Spinal cord (tissue), 10 donors: Measurements from ENCODE around the gene ZDHHC11B. TPM values are rescaled to one million over a fixed set of nuclear protein-coding genes. Genes with fewer than 3 reads are reported as not detected.
"Not testable (repeated sequence)": the region's sequence is repeated elsewhere in the genome, so short reads cannot be mapped to it uniquely, and the experiment has no call there.

Experiments used
- DNase-seq, 6 donors: peaks; one replicate each; pipeline versions ENCODE4 v3.0.0 to v3.0.0-alpha.2; 2013 to 2015; ENCODE audit warnings: low spot score in 6 of 6, low read depth in 4 of 6
- H3K27ac ChIP-seq: one replicate; pipeline ENCODE4 v1.5.1; 2013; ENCODE audit warnings: low read depth, low read length, control low read depth
- H3K27me3 ChIP-seq: one replicate; pipeline ENCODE4 v1.6.1; 2013; ENCODE audit warnings: low read length; ENCODE audit not compliant: control insufficient read depth, insufficient read depth
- H3K36me3 ChIP-seq: one replicate; pipeline ENCODE4 v1.6.1; 2013; ENCODE audit warnings: low read length; ENCODE audit not compliant: control insufficient read depth, insufficient read depth
- H3K4me1 ChIP-seq: one replicate; pipeline ENCODE4 v1.6.1; 2013; ENCODE audit warnings: low read length; ENCODE audit not compliant: control insufficient read depth, insufficient read depth
- H3K4me3 ChIP-seq: one replicate; pipeline ENCODE4 v1.5.1; 2013; ENCODE audit warnings: low read depth, low read length, control low read depth
- H3K9me3 ChIP-seq: one replicate; pipeline ENCODE4 v1.6.1; 2013; ENCODE audit warnings: low read length; ENCODE audit not compliant: control insufficient read depth, insufficient read depth
- WGBS: methylation state at CpG from one replicate; pipeline ENCODE4 v1.1.5; 2013; ENCODE audit warnings: missing lambda C conversion rate; ENCODE audit not compliant: insufficient coverage; 5-methylcytosine and 5-hydroxymethylcytosine counted together
- polyA plus RNA-seq, 2 donors: library from polyadenylated mRNA; unstranded; fragments of 120-200 nt; gene quantifications; one replicate each; pipeline ENCODE4 v1.2.1, GENCODE V29; 2013; ENCODE audit not compliant: insufficient read length in 2 of 2
- total RNA-seq, 2 donors: library from RNA; depleted of rRNA in 1 of 2; stranded (reverse); fragments of 120-200 nt in 1 of 2; fragments of >200 nt in 1 of 2; gene quantifications; one replicate each; pipeline versions ENCODE4 v1.2.3 to v1.2.4, GENCODE V29; 2013 to 2014
- donor health status: healthy.

Gene ZDHHC11B
- total and polyA plus RNA-seq, 4 donors = 7.3 to 37.2 (median 16.2) TPM

DNA sequence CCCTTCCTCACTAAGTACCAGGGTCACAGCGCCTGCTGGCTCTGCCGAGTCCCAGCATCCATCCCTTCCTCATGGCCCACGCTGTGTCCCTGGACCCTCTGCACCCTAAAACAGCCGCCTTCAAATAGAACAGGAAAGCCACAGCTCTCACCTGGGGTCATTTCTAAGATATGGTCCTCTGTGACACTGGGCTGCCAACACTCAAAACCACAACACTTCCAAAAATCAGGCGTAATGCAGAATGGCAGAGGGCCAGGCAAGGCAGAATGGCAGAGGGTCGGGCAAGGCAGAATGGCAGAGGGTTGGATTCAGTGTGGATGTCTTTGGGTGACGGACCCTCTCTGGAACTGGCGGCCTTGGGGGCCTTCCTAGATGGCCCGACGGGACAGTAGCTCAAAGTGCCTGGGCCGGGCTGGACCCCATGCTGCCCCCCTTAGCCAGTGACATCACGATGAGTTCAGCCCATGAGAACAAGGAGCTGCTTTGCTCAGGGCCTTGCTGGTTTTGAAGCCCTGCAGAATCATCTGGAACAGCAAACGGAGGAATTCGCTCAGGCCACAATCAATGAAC, 35.3 kb downstream of the ZDHHC11B start:
- 88% methylated on average over 11 of the region's 14 CpGs for WGBS
- H3K9me3 ChIP-seq = no peaks in the 10 kb centered on the region
- H3K36me3 ChIP-seq = peaks cover 11% of the 10 kb centered on the region
- DNase-seq = no peak
- no peak overlapping the region for H3K4me3 ChIP-seq
- no peaks in the 10 kb centered on the region for H3K4me1 ChIP-seq
- no peak overlapping the region for H3K27ac ChIP-seq
- H3K27me3 ChIP-seq = no peaks in the 10 kb centered on the region

DNA sequence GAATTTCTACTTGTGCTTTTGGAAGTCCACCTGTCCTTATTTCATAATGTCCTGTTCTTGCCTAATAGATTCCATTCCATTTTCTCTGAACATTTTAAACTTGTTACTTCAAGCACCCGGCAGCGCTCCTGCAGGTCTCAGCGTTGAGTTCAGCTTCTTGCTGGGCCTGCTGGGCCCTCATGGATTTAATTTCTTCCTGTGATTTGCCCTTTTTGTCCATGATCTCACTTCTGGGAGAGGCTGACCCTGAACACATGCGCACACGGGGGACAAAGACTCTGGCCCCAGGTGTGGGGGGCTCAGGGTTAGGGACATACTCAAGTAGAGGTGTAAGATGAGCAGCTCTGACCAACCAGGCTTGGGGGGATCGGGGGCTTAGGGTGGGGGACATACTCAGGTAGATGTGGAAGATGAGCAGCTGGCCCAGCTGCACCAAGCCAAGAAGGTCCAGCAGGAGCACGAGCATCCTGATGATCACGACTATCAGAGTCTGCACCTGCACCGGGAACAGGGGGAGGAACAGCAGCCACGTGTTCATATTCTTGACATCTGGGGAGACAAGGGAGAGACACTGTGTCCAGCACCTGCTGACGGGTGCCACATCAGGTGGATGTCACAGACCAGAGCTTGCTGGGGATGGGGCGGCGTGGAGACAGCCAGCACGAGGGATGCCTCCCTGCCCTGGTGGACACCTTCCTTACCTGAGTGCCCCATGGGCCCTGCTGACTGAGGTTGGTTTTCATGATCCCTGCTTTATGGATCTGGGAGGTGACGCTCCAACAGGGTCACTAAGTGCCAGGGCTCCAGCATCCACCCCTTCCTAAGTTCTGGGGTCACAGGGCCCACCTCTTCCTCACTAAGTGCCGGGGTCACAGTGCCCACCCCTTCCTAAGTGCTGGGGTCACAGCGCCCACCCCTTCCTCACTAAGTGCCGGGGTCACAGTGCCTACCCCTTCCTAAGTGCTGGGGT, 36.2 kb downstream of the ZDHHC11B start:
- WGBS = 79% methylated on average over 12 of the region's 18 CpGs

GRCh38 chr5:747303-747844, 37.2 kb downstream of the ZDHHC11B start:
- H3K27me3 ChIP-seq, H3K4me3 ChIP-seq: not testable (repeated sequence)
- WGBS = 86% methylated on average over 2 of the region's 9 CpGs

More for the DNA sequence above, 36.2 kb downstream of the ZDHHC11B start:
- not testable (repeated sequence) for DNase-seq, H3K27me3 ChIP-seq, H3K27ac ChIP-seq, H3K9me3 ChIP-seq, H3K4me3 ChIP-seq, H3K4me1 ChIP-seq
- peaks cover 11% of the 10 kb centered on the region for H3K36me3 ChIP-seq

DNA sequence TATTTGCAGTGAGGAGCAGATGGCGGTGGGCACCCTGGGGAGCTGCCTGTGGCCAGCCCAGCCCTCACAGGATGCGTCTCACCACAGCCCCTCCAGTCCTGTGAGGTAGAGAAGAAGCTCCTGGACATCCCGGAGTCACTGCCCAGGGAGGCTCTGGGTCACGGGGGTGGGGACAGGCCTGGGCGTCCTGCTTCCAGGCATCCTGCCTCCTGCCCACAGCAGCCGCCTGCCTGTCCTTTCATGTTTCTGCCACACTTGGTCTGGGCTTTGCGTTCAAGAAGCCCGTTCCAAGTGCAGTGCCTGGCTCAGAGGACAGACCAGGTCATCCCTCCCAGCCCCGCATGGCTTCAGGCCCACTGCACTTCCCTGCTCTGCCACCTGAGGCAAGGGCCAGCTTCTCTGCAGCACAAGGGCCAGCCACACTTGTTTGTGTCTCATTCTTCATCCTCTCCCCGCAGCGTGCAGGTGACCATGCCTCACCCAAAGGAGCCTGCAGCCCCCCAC, 38.2 kb downstream of the ZDHHC11B start:
- Histone ChIP-seq H3K27ac (no peak overlapping the region), H3K4me1 (no peaks in the 10 kb centered on the region), H3K9me3 (no peaks in the 10 kb centered on the region), H3K4me3 (no peak overlapping the region), H3K36me3 (peaks cover 11% of the 10 kb centered on the region), H3K27me3 (no peaks in the 10 kb centered on the region)
- WGBS = 68% methylated on average over 11 of the region's 11 CpGs
- DNase-seq = no peak

More at GRCh38 chr5:747303-747844, 37.2 kb downstream of the ZDHHC11B start:
- not testable (repeated sequence) for H3K9me3 ChIP-seq, DNase-seq, H3K4me1 ChIP-seq, H3K27ac ChIP-seq
- H3K36me3 ChIP-seq = peaks cover 11% of the 10 kb centered on the region

- 89% methylated on average over 19 of the region's 23 CpGs for WGBS
- H3K4me1 ChIP-seq, H3K9me3 ChIP-seq, H3K27ac ChIP-seq, H3K4me3 ChIP-seq, H3K27me3 ChIP-seq, DNase-seq: not testable (repeated sequence)
- H3K36me3 ChIP-seq = peaks cover 11% of the 10 kb centered on the region
These were observed 39.0 kb downstream of the ZDHHC11B start for GRCh38 chr5:745272-746142.

GRCh38 chr5:743696-744404, 40.7 kb downstream of the ZDHHC11B start:
- H3K4me1 ChIP-seq, DNase-seq, H3K27ac ChIP-seq, H3K36me3 ChIP-seq, H3K4me3 ChIP-seq, H3K27me3 ChIP-seq, H3K9me3 ChIP-seq: not testable (repeated sequence)
- WGBS = 95% methylated on average over 9 of the region's 11 CpGs

- not testable (repeated sequence) for H3K27ac ChIP-seq, H3K4me3 ChIP-seq, DNase-seq, H3K27me3 ChIP-seq, H3K4me1 ChIP-seq, H3K9me3 ChIP-seq, H3K36me3 ChIP-seq
- WGBS = 97% methylated on average over 5 of the region's 6 CpGs
These were observed 42.3 kb downstream of the ZDHHC11B start for GRCh38 chr5:742276-742675.

GRCh38 chr5:734145-734544, 50.4 kb downstream of the ZDHHC11B start:
- WGBS = no CpG with 5 or more reads among the region's 1 CpG
- H3K27me3 ChIP-seq, H3K4me1 ChIP-seq, H3K4me3 ChIP-seq, DNase-seq, H3K36me3 ChIP-seq, H3K27ac ChIP-seq, H3K9me3 ChIP-seq: not testable (repeated sequence)
